ENCODE results near the gene OSTC.

Gene OSTC

GRCh38 chr4:108644237-108644636 lies 6.2 kb upstream of the OSTC start:
- DNase-seq = no peak

DNA sequence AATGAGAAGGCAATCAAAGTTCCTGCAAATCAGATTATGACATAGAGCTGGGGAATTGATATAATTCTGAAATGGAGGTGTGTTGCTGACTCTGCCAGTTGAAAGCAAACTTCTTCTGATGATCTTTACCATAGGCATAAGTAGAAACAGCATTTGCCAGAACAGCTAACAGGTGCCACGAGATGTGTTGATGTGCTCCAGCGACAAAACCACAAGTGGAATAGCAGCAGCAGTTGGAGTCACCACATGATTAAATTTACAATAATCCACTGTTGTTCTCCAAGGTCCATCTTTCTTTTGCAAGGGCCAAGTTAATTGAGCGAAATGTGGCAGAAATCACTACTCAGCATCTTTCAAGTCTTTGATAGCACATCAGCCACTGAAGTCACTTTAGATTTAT lies 3.7 kb upstream of the OSTC start:
- no peak for DNase-seq

- DNase-seq = no peak
Measured at GRCh38 chr4:108649863-108650211, 562 bp upstream of the OSTC start.

DNA sequence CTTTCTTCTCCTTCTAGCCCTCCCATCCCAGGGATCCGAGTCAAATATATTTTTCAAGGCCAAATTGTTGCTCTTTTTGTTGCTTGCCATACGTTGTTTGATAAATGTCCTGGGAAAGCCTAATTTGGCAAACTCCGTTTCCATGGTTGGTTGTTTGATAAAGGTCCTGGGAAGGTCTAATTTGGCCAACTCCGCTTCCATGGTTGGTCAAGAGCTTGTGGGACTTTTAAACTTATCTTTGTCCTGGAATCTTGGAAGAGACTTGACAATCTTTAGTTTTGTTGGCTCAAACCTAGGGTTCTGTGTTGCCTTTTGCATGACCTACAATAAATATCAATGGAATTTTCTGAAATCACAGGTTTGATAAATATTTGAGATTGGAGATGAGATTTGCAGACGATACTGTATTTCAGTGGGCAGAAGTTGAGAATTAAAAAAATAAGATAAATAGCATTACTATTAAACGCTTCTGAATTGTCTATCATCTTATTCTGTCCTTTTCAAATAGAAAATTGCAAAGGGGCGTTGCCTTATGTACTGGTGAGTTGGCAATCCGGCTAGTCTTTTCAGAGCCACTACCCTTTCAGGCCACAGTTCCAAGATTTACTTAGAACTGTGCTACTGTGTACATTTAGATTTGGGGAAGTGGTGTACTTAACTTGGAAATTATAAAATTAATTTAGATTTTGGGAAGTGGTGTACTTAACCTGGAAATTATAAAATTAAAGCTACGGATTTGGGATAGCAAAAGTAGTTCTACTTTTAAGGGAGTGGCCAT lies 804 bp downstream of the OSTC start:
- no peak for DNase-seq

GRCh38 chr4:108662629-108663028 lies 12.2 kb downstream of the OSTC start:
- no peak for DNase-seq

DNA sequence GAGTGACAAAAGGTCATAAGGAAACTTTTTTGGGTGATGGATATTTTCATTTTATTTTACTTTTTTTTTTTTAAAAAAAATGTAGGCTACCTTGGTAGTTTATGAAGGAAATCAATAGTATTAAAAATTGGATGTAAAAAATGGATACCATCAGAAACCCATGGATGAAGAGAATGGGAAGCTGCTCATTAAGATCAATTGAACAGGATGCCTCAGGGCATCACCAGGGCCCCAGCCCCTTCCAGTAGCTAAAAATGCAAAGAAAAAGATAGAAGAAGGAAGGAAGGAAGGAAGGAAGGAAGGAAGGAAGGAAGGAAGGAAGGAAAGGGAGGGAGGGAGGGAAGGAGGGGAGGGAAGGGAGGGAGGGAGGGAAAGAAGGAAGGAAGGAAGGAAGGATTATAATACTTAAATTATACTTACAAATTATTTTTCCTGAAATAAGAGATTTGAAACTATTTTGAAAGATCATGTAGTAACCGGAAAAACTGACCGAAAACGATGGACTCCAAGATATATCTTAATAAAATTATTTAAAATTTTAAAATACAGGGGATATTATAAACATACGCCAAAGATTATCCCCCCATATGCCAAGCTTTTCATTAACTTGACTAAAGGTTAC lies 24.1 kb downstream of the OSTC start:
- DNase-seq = no peak

DNA sequence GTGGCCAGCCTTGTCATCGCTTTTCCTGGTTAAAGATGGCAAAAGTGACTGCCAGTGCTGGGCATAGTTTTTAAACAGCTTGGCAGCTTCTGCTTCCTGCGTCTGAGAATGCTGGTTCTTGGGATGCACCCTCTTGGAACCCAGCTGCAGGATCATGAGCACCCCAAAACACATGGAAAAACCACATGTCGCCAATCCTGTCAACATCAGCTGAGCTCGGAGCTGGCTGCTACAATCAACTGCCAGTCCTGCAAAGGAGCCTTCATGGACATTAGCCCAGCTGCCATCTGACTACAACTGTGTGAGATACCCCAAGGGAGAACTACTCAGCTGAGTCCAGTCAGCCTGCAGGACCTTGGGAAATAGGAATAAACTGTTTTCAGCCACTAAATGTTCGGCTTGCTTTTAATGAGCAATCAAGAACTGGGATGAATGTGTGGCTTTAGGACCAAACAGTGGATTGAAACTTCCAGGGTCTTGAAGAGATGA lies 31.0 kb downstream of the OSTC start:
- no peak for DNase-seq

DNA sequence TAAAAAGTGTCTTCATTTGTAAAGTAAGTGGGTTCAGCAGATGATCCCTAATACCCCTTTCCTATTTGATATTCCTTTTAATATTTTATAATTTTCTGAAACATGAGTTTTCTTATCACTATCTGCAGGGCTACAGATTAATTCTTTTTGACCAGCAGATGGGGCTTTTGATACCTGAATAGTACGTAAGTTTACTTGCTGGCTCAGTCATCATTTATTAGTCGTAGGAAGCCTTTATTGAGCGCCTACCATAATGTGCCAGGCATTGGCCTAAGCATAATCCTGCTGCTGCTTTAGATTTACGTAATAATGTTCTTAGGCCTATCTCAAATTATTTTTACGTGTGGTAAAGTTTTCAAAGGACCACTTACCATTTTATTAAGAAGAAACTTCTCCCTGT lies 33.1 kb downstream of the OSTC start:
- DNase-seq = peak in 1 of 58 donors; percentile 3

- no peak for DNase-seq
Measured at GRCh38 chr4:108685036-108685686, 34.8 kb downstream of the OSTC start.

DNA sequence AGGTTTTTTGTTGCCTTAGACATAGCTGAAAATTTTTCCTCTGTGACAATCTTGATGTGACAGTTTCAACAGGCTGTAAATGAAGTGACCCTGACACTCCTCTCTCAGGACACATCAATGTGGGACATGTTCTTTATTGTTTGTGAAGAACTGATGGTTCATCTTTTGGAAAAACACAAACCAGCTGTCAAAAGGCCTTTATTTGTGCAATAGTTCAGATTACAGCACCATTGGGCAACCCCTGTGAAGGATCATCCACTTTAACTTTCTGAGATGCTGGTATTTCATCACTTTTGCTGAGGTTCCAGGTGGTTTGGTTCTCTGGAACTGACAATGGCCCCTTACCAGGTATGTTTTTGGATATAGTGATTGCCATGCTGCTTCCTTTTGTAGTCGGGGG lies 40.3 kb downstream of the OSTC start:
- no peak for DNase-seq

DNA sequence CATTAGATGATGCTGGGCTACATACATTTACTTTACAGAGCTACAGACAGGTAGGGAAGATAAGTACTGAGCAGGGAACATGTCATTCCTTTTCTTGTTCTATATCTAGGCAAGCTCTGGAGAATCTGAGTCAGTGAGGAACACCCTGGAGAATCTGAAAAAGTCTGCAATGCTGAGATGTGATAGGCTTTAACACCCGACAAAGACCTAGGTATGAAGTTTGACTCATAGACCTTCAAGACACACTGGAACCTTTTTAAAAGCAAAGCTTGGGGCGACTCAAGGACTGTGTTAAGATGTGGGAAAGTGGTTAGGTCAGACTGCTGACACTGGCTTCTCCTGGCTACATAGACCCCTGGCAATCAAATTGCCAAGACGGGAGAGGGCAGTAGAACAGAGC lies 42.8 kb downstream of the OSTC start:
- no peak for DNase-seq

DNA sequence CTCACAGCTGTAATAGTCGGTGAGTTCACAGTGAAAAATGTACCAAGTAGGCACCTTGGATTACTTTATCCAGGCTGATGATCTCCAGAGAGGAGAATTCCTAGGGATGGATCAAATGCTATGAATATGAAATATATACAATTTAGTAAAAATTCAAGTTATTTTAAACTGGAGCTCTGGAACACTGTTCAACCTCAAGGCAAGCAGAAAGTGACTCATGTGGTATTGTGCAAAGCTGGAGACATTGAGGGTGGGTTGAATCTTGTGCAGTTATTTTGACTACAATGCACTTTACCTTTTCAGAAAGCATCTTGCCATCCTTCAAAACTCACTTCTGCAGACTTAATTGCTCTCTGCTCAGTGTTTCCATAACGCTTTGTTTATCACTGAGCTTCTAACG lies 43.4 kb downstream of the OSTC start:
- no peak for DNase-seq

DNA sequence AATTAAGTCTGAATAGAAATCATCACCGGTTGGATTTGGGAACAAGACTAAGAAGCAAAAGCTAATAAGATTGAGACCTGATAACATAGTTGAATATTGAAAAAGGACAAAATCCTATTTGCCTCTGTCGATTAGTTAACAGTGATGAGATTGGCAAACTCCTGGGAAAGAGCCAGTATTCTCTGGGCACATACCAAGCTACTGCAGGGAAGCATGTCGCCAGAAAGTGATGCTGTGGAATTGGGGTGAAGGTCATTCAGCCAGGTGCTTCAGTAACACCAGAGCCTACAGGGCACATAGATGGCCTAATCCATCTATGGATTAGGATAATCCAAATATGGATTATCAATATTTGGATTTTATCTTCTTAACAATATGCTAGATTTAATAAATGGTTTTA lies 44.0 kb downstream of the OSTC start:
- DNase-seq = no peak

GRCh38 chr4:108695062-108695461 lies 44.7 kb downstream of the OSTC start:
- no peak for DNase-seq

GRCh38 chr4:108696160-108696559 lies 45.8 kb downstream of the OSTC start:
- no peak for DNase-seq

DNA sequence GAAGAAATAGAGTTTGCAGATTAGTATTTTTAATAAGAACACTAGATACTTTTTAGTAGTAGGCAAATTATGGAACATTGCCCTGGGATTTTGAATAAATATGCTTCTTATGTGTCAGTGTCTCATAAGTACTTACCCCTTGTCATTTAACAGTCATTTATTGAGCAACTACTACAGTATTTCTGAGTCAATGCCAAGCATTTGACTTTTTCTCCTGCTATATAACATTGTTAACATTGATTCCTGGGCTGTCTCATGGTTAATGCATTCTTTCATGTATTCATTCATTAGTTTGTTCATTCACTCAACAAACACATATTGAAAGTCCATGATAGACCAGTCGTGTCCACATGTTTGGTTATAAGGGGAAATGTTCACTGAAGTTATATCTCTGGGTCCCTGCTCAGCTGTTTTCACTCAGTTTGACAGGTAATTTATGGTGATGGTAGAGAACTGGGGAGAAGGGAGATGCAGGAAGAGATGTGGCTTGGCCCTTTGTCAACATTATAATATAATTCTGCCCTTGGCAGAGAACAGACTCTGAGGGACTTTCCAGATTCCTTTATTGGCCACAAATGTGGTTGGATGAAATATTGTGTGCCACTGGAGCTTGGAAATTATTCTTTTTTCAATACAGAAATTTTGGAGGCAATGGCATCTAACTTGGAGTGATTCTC lies 49.8 kb downstream of the OSTC start:
- no peak for DNase-seq

DNA sequence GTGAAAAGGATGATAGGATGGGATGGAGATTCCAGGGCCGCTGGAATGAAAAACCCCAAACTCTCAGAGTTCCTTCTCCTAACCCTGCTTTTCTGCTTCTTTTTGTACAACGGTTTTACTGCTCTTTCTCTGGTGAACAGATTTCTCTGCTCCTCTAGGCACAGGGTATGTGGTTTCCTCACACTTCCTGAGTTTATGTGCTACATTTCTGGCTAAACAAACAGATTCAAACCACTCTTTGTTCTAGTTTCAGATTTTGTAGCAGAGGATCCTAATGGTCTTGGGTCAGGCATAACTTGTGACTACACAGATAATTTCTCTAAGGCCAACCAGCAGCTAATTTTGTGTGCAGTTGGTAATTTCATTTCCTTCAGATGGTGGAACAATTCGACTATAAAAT lies 52.6 kb downstream of the OSTC start:
- DNase-seq = no peak

DNA sequence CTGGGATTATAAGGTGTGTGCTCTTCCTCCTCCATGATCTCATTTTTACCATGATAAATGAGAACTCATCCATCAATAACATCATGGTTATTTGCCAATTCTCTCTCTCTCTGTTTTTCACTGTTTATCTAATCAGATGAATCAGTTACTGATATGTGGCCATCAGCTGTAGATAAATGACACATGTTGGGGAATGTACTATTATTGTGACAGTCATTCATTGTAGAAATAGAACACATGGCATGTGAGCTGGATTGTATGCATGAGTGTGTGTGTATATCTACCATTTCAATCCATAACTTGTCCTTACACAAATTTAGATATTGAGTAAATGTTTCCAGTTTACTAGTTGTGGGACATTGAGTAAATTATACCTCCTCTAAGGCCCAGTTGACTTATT lies 53.0 kb downstream of the OSTC start:
- DNase-seq = no peak

DNA sequence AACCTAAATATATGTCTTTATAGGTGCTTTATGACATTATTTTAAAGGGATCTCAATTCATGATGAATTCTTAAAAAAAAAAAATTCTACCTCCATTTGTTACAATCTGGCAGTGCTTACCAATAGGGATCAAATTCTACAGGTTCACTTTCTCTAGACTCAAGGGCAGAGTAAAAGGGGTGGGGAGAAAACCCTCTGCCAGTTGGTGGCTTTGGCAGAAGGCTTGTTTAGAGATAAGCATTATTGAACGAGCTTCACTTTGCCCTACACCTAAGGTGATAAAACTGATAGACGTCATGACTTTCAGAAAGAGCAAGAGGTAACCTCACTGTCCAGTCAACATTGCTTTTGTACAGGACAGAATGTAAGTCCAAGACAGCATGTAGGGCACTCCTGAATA lies 53.6 kb downstream of the OSTC start:
- DNase-seq = no peak

- no peak for DNase-seq
Measured at GRCh38 chr4:108706289-108706688, 55.9 kb downstream of the OSTC start.

DNA sequence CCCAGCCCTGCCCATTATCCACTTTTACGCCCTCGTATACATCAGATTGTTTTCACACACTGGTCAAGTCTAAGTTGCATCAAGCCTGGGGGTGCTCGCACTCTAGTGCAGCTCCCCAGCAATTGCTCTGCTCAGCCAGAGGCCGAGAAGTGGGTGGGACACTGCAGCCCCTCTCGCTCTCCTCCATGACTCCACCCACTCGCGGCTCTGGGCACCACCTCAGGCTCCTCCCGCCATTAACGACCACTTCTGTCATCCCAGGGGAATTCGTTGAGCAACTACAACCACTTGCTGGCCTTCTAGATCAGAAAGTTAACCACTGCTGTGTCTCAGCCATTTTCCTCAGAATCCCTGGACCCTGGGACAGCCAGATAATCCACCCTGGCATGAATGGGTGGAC lies 58.8 kb downstream of the OSTC start:
- no peak for DNase-seq

- no peak for DNase-seq
Measured at GRCh38 chr4:108709722-108710121, 59.3 kb downstream of the OSTC start.
